HG03066 (cell line): Measurements from ENCODE around the gene PRSS57.
"Not testable (repeated sequence)": the region's sequence is repeated elsewhere in the genome, so short reads cannot be mapped to it uniquely, and the experiment has no call there.

Experiments
- ATAC-seq: cut with Tn5 transposase; IDR thresholded peaks from one replicate; pipeline ENCODE4 v1.9.1; 2021; ENCODE audit warnings: low read depth; ENCODE audit not compliant: unreplicated experiment

PRSS57 gene

GRCh38 chr19:695352-695949, at the start of gene PRSS57:
Gene PRSS57, minus strand, starts transcription at chr19:695452. Its CDS starts 22 bp downstream, at chr19:695430.
- ATAC-seq: no peak

- ATAC-seq: no peak
These were observed 48.0 kb upstream of the PRSS57 start for GRCh38 chr19:743168-743687.

- ATAC-seq: no peak
These were observed 47.4 kb upstream of the PRSS57 start for GRCh38 chr19:742540-743075.

GRCh38 chr19:741506-742131, 46.4 kb upstream of the PRSS57 start:
- no peak for ATAC-seq

- ATAC-seq: not testable (repeated sequence)
These were observed 45.7 kb upstream of the PRSS57 start for GRCh38 chr19:740816-741505.

- ATAC-seq: no peak
These were observed 44.9 kb upstream of the PRSS57 start for GRCh38 chr19:739998-740715.

GRCh38 chr19:738509-739128, 43.4 kb upstream of the PRSS57 start:
- no peak for ATAC-seq

GRCh38 chr19:737591-738093, 42.4 kb upstream of the PRSS57 start:
- no peak for ATAC-seq

- ATAC-seq: no peak
These were observed 40.9 kb upstream of the PRSS57 start for GRCh38 chr19:736125-736524.

GRCh38 chr19:734716-735115, 39.5 kb upstream of the PRSS57 start:
- ATAC-seq: no peak

GRCh38 chr19:732148-733069, 37.2 kb upstream of the PRSS57 start:
- ATAC-seq: no peak

GRCh38 chr19:731000-731399, 35.7 kb upstream of the PRSS57 start:
- ATAC-seq: no peak

- no peak for ATAC-seq
These were observed 34.9 kb upstream of the PRSS57 start for GRCh38 chr19:729965-730668.

- ATAC-seq: not testable (repeated sequence)
These were observed 34.3 kb upstream of the PRSS57 start for GRCh38 chr19:729564-729963.

- no peak for ATAC-seq
These were observed 32.8 kb upstream of the PRSS57 start for GRCh38 chr19:728011-728410.

- ATAC-seq: no peak
These were observed 32.0 kb upstream of the PRSS57 start for GRCh38 chr19:726993-727956.

- no peak for ATAC-seq
These were observed 30.3 kb upstream of the PRSS57 start for GRCh38 chr19:725461-726089.
